Liver (tissue), 9 donors: ENCODE results near the gene CD247. TPM values are rescaled to one million over a fixed set of nuclear protein-coding genes. Genes with fewer than 3 reads are reported as not detected.

Experiments
- DNase-seq: peaks from one replicate; pipeline ENCODE4 v3.0.0-alpha.2; 2017; ENCODE audit warnings: low spot score
- H3K27ac ChIP-seq, 2 donors: one replicate each; pipeline ENCODE4 v1.7.0; 2013; ENCODE audit warnings: inconsistent platforms in 2 of 2, low read length in 2 of 2, control low read depth in 1 of 2, low read depth in 1 of 2, mild to moderate bottlenecking in 1 of 2
- H3K27me3 ChIP-seq, 4 donors: one replicate each; pipeline versions ENCODE4 v1.6.1 to v1.7.0; 2013; ENCODE audit warnings: low read length in 3 of 4, inconsistent platforms in 1 of 4, mild to moderate bottlenecking in 1 of 4, moderate library complexity in 1 of 4; ENCODE audit not compliant: control insufficient read depth in 4 of 4, insufficient read depth in 4 of 4
- H3K36me3 ChIP-seq, 4 donors: one replicate each; pipeline versions ENCODE4 v1.6.1 to v1.7.0; 2013; ENCODE audit warnings: low read length in 3 of 4, mild to moderate bottlenecking in 3 of 4, low read depth in 1 of 4, moderate library complexity in 1 of 4; ENCODE audit not compliant: control insufficient read depth in 4 of 4, insufficient read depth in 3 of 4
- H3K4me1 ChIP-seq, 4 donors: one replicate each; pipeline versions ENCODE4 v1.6.1 to v1.7.0; 2013; ENCODE audit warnings: low read length in 3 of 4, mild to moderate bottlenecking in 3 of 4, moderate library complexity in 1 of 4; ENCODE audit not compliant: control insufficient read depth in 4 of 4, insufficient read depth in 4 of 4
- H3K4me3 ChIP-seq, 3 donors: one replicate each; pipeline versions ENCODE4 v1.6.1 to v1.7.0; 2013; ENCODE audit warnings: low read length in 3 of 3, control low read depth in 1 of 3, low read depth in 1 of 3, mild to moderate bottlenecking in 1 of 3
- H3K9ac ChIP-seq, 2 donors: one replicate each; pipeline ENCODE4 v1.7.0; 2013; ENCODE audit warnings: low read length in 2 of 2, mild to moderate bottlenecking in 2 of 2, moderate library complexity in 2 of 2, control low read depth in 1 of 2, low read depth in 1 of 2
- H3K9me3 ChIP-seq, 4 donors: one replicate each; pipeline versions ENCODE4 v1.6.1 to v1.7.0; 2013; ENCODE audit warnings: low read length in 3 of 4; ENCODE audit not compliant: control insufficient read depth in 4 of 4
- EGR1 ChIP-seq, 2 donors: IDR thresholded peaks; 2 replicates each; pipeline ENCODE4 v1.6.1; 2016 to 2018; ENCODE audit warnings: antibody characterized with exemption in 2 of 2, low read depth in 2 of 2
- FOXA2 ChIP-seq: IDR thresholded peaks from 2 replicates; pipeline ENCODE4 v1.6.1; 2016; ENCODE audit warnings: antibody characterized with exemption
- HNF4A ChIP-seq, 2 donors: conservative IDR thresholded peaks; 2 replicates each; pipeline ENCODE4 v1.6.1; 2016; ENCODE audit warnings: antibody characterized with exemption in 2 of 2, mild to moderate bottlenecking in 2 of 2
- HNF4G ChIP-seq: IDR thresholded peaks from 2 replicates; pipeline ENCODE4 v1.6.1; 2016; ENCODE audit warnings: antibody characterized with exemption
- JUND ChIP-seq, 2 donors: IDR thresholded peaks; 2 replicates each; pipeline ENCODE4 v1.6.1; 2016; ENCODE audit warnings: antibody characterized with exemption in 2 of 2
- NR2F2 ChIP-seq: IDR thresholded peaks from 2 replicates; pipeline ENCODE4 v1.6.1; 2016; ENCODE audit warnings: antibody characterized with exemption
- RAD21 ChIP-seq, 2 donors: IDR thresholded peaks; 2 replicates each; pipeline ENCODE4 v1.6.1; 2016; ENCODE audit warnings: antibody characterized with exemption in 2 of 2, mild to moderate bottlenecking in 2 of 2
- SP1 ChIP-seq: IDR thresholded peaks from 2 replicates; pipeline ENCODE4 v1.6.1; 2018; ENCODE audit warnings: antibody characterized with exemption, mild to moderate bottlenecking
- TAF1 ChIP-seq: conservative IDR thresholded peaks from 2 replicates; pipeline ENCODE4 v1.6.1; 2016; ENCODE audit warnings: antibody characterized with exemption, mild to moderate bottlenecking
- YY1 ChIP-seq: IDR thresholded peaks from 2 replicates; pipeline ENCODE4 v1.6.1; 2016; ENCODE audit warnings: antibody characterized with exemption, mild to moderate bottlenecking
- WGBS: extraction: QIAGEN DNeasy Blood & Tissue Kit; methylation state at CpG from one replicate; pipeline ENCODE4 v1.1.7; 2013; 5-methylcytosine and 5-hydroxymethylcytosine counted together
- polyA plus RNA-seq, 2 donors: library from polyadenylated mRNA; stranded (reverse) in 1 of 2; unstranded in 1 of 2; fragments of 200-250 nt in 1 of 2; fragments of >200 nt in 1 of 2; fragmentation: Nextera tagmentation in 1 of 2; extraction: Ambion mirVana in 1 of 2; gene quantifications; one replicate each; pipeline versions ENCODE4 v1.2.1 to v1.2.3, GENCODE V29; 2013 to 2015
- total RNA-seq, 2 donors: library from RNA; depleted of rRNA; stranded (reverse); fragments of >200 nt; gene quantifications; one replicate each; pipeline ENCODE4 v1.2.3, GENCODE V29; 2014
- TF ChIP-seq, protein P1 (sequence below): IDR thresholded peaks from 2 replicates; pipeline ENCODE4 v1.6.1; 2016; ENCODE audit warnings: antibody characterized with exemption, mild to moderate bottlenecking
- TF ChIP-seq, protein P2 (sequence below): IDR thresholded peaks from 2 replicates; pipeline ENCODE4 v1.6.1; 2016; ENCODE audit warnings: antibody characterized with exemption
- TF ChIP-seq, protein P3 (sequence below): IDR thresholded peaks from 2 replicates; pipeline ENCODE4 v1.6.1; 2016; ENCODE audit warnings: antibody characterized with exemption
- TF ChIP-seq, protein P4 (sequence below): IDR thresholded peaks from 2 replicates; pipeline ENCODE4 v1.6.1; 2016; ENCODE audit warnings: antibody characterized with exemption
- donor health status: healthy.
- donor health status: healthy.
- donor health status: healthy.
- donor health status: healthy.
- donor health status: healthy.

CD247 gene
- total and polyA plus RNA-seq, 4 donors, result 0.61 to 2.2 (median 1.6) TPM

DNA sequence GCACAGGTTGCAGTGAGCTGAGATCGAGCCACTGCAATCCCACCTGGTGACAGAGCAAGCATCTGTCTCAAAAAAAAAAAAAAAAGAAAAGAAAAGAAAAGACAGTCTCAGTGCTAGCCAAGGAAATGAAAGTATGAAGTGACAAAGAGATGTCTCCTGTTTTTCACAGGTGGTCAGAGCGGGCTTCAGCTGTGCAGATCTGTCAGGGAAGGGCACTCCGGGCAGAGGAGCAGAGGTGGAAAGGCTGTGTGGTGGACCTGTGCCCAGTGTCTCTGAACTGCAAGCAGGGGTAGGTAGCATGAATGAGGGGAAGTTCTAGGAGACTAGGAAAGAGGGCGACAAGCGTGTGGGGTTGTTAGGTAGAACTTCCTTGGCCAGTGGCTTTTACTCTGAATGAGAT is 67.5 kb downstream of the CD247 start (continued):
- TF ChIP-seq, protein P1, sequence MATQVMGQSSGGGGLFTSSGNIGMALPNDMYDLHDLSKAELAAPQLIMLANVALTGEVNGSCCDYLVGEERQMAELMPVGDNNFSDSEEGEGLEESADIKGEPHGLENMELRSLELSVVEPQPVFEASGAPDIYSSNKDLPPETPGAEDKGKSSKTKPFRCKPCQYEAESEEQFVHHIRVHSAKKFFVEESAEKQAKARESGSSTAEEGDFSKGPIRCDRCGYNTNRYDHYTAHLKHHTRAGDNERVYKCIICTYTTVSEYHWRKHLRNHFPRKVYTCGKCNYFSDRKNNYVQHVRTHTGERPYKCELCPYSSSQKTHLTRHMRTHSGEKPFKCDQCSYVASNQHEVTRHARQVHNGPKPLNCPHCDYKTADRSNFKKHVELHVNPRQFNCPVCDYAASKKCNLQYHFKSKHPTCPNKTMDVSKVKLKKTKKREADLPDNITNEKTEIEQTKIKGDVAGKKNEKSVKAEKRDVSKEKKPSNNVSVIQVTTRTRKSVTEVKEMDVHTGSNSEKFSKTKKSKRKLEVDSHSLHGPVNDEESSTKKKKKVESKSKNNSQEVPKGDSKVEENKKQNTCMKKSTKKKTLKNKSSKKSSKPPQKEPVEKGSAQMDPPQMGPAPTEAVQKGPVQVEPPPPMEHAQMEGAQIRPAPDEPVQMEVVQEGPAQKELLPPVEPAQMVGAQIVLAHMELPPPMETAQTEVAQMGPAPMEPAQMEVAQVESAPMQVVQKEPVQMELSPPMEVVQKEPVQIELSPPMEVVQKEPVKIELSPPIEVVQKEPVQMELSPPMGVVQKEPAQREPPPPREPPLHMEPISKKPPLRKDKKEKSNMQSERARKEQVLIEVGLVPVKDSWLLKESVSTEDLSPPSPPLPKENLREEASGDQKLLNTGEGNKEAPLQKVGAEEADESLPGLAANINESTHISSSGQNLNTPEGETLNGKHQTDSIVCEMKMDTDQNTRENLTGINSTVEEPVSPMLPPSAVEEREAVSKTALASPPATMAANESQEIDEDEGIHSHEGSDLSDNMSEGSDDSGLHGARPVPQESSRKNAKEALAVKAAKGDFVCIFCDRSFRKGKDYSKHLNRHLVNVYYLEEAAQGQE, result no peak
- TF ChIP-seq JUND (IDR thresholded peaks at IDR 0.05), result no peak
- TF ChIP-seq TAF1, result no peak
- TF ChIP-seq YY1, result no peak

DNA sequence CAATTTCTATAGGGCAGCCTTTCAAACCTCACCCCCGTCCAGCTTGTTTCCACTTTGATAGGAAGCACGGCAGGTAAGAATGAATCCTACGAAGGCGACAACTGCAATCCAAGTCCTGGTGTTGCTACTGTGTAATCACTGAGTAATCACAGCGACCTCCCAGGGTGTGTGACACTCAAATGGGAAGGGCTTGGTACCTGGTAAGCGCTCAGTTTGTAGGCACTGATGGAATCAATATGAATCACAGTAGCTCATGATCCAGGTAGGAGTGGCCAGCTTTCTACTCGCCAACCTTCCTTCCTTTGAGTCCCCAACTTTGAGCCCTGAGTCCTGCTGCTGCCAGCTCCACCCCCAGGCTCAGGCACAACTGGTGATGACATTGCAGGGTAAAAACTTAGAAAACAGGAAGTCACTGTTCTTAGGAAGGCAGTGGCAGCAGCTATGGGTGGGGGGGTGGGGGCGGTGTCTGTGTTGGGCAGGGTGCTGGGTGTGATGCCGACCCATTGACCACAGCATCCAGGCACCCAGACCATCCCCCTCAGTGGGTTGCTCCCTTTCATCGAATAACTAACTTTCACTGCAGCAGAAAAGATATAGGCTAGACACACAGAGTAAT is 70.7 kb downstream of the CD247 start:
- Histone ChIP-seq H3K36me3 (no peaks in the 10 kb centered on the region), H3K27me3 (no peaks in the 10 kb centered on the region), H3K4me1 (no peaks in the 10 kb centered on the region), H3K4me3 (no peak overlapping the region), H3K27ac (no peak overlapping the region), H3K9me3 (no peaks in the 10 kb centered on the region), H3K9ac (no peak overlapping the region)
- no peak for DNase-seq
- TF ChIP-seq, protein P2, sequence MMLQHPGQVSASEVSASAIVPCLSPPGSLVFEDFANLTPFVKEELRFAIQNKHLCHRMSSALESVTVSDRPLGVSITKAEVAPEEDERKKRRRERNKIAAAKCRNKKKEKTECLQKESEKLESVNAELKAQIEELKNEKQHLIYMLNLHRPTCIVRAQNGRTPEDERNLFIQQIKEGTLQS, result no peak
- TF ChIP-seq, protein P1, result no peak
- 53% methylated on average over 10 of the region's 10 CpGs for WGBS

DNA sequence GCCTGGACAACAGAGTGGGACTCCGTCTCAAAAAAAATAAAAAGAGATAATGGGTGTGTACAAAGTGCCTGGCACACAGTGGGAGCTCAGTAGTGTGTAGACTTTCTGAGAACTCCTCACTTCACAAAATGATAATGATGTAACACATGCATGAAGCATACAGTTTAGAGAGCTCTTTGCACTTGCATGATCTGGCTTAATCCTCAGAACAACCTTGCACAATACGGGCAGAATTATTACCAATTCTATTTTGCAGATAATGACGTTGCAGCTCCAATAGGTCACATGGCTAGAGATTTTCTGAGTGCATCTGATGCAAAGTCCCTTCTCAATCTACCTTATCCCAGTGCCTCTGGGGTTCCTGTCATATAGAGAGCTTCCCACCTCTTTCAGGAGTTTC is 71.4 kb downstream of the CD247 start:
- no peak overlapping the region for H3K9ac ChIP-seq
- H3K4me1 ChIP-seq, result no peaks in the 10 kb centered on the region
- H3K36me3 ChIP-seq, result no peaks in the 10 kb centered on the region
- H3K9me3 ChIP-seq, result no peaks in the 10 kb centered on the region
- 68% methylated on average over 3 of the region's 3 CpGs for WGBS
- no peak overlapping the region for H3K27ac ChIP-seq
- no peak for DNase-seq
- H3K4me3 ChIP-seq, result no peak overlapping the region
- TF ChIP-seq NR2F2 (no peak), EGR1 (IDR thresholded peaks at IDR 0.05; ENCODE audit: low read depth in 2 of 2) (no peak)
- H3K27me3 ChIP-seq, result no peaks in the 10 kb centered on the region

DNA sequence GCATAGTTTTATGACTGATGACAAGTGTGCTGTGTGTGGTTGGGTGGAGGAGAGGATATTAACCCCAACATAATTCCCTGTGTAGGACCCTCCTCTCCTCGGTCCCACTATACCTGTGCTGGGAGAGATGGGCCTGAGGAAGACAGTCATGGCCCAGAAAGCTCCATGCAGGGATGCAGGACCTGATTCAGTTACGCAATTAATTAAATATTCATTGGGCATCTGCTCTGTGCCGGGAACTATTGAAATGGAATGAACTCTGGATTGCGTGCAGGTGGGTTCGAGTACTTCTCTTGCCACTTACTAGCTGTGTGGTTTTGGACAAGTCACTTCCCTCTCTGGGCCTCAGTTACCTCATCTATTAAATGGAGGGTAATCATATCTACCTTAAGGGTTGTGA is 74.6 kb downstream of the CD247 start:
- Histone ChIP-seq H3K27me3 (no peaks in the 10 kb centered on the region), H3K27ac (no peak overlapping the region), H3K4me1 (peaks cover 0 to 8% (median 7%) of the 10 kb centered on the region in 4 donors), H3K4me3 (no peak overlapping the region), H3K36me3 (no peaks in the 10 kb centered on the region), H3K9ac (no peak overlapping the region), H3K9me3 (no peaks in the 10 kb centered on the region)
- peak; percentile 20 for DNase-seq
- WGBS, result 77% methylated on average over 5 of the region's 5 CpGs
- TF ChIP-seq NR2F2, result no peak
- TF ChIP-seq HNF4A (conservative IDR thresholded peaks at IDR 0.05), result no peak
- no peak for TF ChIP-seq TAF1
- TF ChIP-seq FOXA2, result no peak
- no peak for TF ChIP-seq JUND (IDR thresholded peaks at IDR 0.05)
- TF ChIP-seq SP1, result no peak
- TF ChIP-seq RAD21 (IDR thresholded peaks at IDR 0.05), result no peak
- TF ChIP-seq, protein P3, sequence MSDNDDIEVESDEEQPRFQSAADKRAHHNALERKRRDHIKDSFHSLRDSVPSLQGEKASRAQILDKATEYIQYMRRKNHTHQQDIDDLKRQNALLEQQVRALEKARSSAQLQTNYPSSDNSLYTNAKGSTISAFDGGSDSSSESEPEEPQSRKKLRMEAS, result no peak
- TF ChIP-seq, protein P2, result no peak
- TF ChIP-seq YY1, result no peak
- TF ChIP-seq, protein P4, sequence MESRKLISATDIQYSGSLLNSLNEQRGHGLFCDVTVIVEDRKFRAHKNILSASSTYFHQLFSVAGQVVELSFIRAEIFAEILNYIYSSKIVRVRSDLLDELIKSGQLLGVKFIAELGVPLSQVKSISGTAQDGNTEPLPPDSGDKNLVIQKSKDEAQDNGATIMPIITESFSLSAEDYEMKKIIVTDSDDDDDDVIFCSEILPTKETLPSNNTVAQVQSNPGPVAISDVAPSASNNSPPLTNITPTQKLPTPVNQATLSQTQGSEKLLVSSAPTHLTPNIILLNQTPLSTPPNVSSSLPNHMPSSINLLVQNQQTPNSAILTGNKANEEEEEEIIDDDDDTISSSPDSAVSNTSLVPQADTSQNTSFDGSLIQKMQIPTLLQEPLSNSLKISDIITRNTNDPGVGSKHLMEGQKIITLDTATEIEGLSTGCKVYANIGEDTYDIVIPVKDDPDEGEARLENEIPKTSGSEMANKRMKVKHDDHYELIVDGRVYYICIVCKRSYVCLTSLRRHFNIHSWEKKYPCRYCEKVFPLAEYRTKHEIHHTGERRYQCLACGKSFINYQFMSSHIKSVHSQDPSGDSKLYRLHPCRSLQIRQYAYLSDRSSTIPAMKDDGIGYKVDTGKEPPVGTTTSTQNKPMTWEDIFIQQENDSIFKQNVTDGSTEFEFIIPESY, result no peak
- TF ChIP-seq HNF4G, result no peak
